HepG2 (cell line): Measurements from ENCODE around the gene KIAA1217. TPM values are rescaled to one million over a fixed set of nuclear protein-coding genes. Genes with fewer than 3 reads are reported as not detected.

Experiments used
- CCDC6 ChIP-seq: sonication (generic); formaldehyde crosslinking; IDR thresholded peaks from 2 replicates; pipeline ENCODE4 v1.8.1; 2022; ENCODE audit warnings: mild to moderate bottlenecking, missing genetic modification reagents, moderate library complexity
- GFI1 ChIP-seq: sonication (generic); formaldehyde crosslinking; IDR thresholded peaks from 2 replicates; pipeline ENCODE4 v1.5.0; 2020; ENCODE audit warnings: missing genetic modification reagents, mild to moderate bottlenecking, borderline replicate concordance
- HIVEP1 ChIP-seq: sonication (generic); formaldehyde crosslinking; IDR thresholded peaks from 2 replicates; pipeline ENCODE4 v1.4.0; 2020; ENCODE audit warnings: mild to moderate bottlenecking, missing genetic modification reagents
- KMT2A ChIP-seq: sonication (generic); formaldehyde crosslinking; IDR thresholded peaks from 2 replicates; pipeline ENCODE4 v1.4.0; 2020; ENCODE audit warnings: missing genetic modification reagents
- NFE2L1 ChIP-seq: sonication (generic); formaldehyde crosslinking; IDR thresholded peaks from 2 replicates; pipeline ENCODE4 v1.4.0; 2020; ENCODE audit warnings: missing genetic modification reagents, mild to moderate bottlenecking, borderline replicate concordance
- ZNF331 ChIP-seq: sonication (generic); formaldehyde crosslinking; IDR thresholded peaks from 2 replicates; pipeline ENCODE4 v1.4.0; 2020; ENCODE audit warnings: missing genetic modification reagents
- ZNF605 ChIP-seq: sonication (generic); formaldehyde crosslinking; IDR thresholded peaks from 2 replicates; pipeline ENCODE4 v1.8.0; 2022; ENCODE audit warnings: mild to moderate bottlenecking, missing genetic modification reagents
- ZZZ3 ChIP-seq: sonication (generic); formaldehyde crosslinking; IDR thresholded peaks from 2 replicates; pipeline ENCODE4 v1.4.0; 2020; ENCODE audit warnings: missing genetic modification reagents, mild to moderate bottlenecking, borderline replicate concordance
- polyA plus RNA-seq, 8 experiments: library from polyadenylated mRNA; depleted of rRNA in 3 of 8; stranded (reverse) in 7 of 8; unstranded in 1 of 8; fragments of >200 nt; fragmentation: Illumina TruSeq in 4 of 8; extraction: Trizol in 4 of 8; gene quantifications; 2 replicates each; pipeline versions ENCODE4 v1.2.1 to v1.2.3, GENCODE V29; 2011 to 2016; ENCODE audit warnings: low read depth in 4 of 8, missing spikeins in 1 of 8, mixed read lengths in 1 of 8; ENCODE audit not compliant: insufficient read depth in 1 of 8
- total RNA-seq, 5 experiments: library from RNA; depleted of rRNA; stranded (reverse); fragments of >200 nt; fragmentation: Illumina TruSeq; extraction: Trizol; gene quantifications; 2 replicates each; pipeline ENCODE4 v1.2.3, GENCODE V29; 2016; ENCODE audit warnings: low read depth in 1 of 5
- TF ChIP-seq, protein P1 (sequence below): sonication (generic); formaldehyde crosslinking; IDR thresholded peaks from 2 replicates; pipeline ENCODE4 v1.8.0; 2022; ENCODE audit warnings: mild to moderate bottlenecking, missing genetic modification reagents, moderate library complexity
- TF ChIP-seq, protein P2 (sequence below): IDR thresholded peaks from 2 replicates; pipeline ENCODE4 v1.6.1; 2012; ENCODE audit warnings: low read length, improper control_type of control experiment
- TF ChIP-seq, protein P3 (sequence below): sonication (generic); formaldehyde crosslinking; IDR thresholded peaks from 2 replicates; pipeline ENCODE4 v1.5.0; 2020; ENCODE audit warnings: mild to moderate bottlenecking, missing genetic modification reagents, borderline replicate concordance
- TF ChIP-seq, protein P4 (sequence below): sonication (generic); formaldehyde crosslinking; IDR thresholded peaks from one replicate; pipeline ENCODE4 v1.5.1; 2020; ENCODE audit warnings: mild to moderate bottlenecking, missing genetic modification reagents; ENCODE audit errors: not compliant biosample characterization

KIAA1217 gene
- total and polyA plus RNA-seq, 2 of the 13 experiments (the other 11 are each of a cell fraction or from before 2014, with no cell fraction given) = 4.6 to 10.9 TPM

DNA sequence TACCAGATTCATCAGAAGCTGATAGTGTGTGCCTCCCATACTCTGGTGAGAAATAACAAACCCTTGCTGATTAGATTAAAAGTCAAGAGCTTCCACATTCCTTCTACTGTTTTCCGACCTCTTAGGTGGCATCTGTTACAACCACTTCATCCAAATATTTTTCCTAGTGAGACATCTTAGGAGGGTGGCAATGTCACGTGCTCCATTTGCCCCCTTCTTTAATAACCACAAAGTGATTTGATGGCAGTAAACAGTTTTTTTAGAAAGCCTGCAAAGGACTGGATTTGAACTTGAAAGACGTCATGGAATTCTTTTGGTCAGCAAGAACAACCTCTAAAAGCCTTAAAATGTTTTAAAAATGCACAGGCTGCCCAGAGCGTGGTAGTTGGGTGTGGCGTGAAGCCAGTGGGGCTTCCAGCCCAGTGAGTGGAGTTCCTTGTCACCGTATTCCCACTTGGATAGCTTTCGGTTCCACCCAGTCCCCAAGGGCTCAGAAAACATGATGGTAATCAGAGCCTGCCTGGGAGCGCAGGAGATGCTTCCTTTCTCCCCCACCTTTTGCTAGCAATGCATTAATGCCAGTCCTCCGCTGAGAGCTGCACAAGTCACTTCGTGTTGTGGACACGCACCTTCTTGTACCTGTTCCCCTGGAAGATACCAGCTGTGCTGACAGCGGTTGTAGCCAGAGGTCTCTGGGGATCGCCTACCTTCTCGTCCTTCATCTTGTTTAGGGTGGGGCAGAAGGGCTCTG, 256.4 kb downstream of the KIAA1217 start (continued):
- TF ChIP-seq CCDC6 (0 out of 2 replicates have a peak, but pooled peaks have one; percentile 13), ZNF605 (0 out of 2 replicates have a peak, but pooled peaks have one; percentile 38), HIVEP1 (CRISPR knock-in tag) (0 out of 2 replicates have a peak, but pooled peaks have one; percentile 49), GFI1 (CRISPR knock-in tag) (peak; percentile 41; the same call in 1 of the 2 replicates), ZZZ3 (no peak), NFE2L1 (CRISPR knock-in tag) (no peak), KMT2A (CRISPR knock-in tag) (0 out of 2 replicates have a peak, but pooled peaks have one; percentile 2), ZNF331 (CRISPR knock-in tag) (no peak)
- TF ChIP-seq, protein P1, sequence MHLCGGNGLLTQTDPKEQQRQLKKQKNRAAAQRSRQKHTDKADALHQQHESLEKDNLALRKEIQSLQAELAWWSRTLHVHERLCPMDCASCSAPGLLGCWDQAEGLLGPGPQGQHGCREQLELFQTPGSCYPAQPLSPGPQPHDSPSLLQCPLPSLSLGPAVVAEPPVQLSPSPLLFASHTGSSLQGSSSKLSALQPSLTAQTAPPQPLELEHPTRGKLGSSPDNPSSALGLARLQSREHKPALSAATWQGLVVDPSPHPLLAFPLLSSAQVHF (CRISPR knock-in tag) = no peak
- TF ChIP-seq, protein P2, sequence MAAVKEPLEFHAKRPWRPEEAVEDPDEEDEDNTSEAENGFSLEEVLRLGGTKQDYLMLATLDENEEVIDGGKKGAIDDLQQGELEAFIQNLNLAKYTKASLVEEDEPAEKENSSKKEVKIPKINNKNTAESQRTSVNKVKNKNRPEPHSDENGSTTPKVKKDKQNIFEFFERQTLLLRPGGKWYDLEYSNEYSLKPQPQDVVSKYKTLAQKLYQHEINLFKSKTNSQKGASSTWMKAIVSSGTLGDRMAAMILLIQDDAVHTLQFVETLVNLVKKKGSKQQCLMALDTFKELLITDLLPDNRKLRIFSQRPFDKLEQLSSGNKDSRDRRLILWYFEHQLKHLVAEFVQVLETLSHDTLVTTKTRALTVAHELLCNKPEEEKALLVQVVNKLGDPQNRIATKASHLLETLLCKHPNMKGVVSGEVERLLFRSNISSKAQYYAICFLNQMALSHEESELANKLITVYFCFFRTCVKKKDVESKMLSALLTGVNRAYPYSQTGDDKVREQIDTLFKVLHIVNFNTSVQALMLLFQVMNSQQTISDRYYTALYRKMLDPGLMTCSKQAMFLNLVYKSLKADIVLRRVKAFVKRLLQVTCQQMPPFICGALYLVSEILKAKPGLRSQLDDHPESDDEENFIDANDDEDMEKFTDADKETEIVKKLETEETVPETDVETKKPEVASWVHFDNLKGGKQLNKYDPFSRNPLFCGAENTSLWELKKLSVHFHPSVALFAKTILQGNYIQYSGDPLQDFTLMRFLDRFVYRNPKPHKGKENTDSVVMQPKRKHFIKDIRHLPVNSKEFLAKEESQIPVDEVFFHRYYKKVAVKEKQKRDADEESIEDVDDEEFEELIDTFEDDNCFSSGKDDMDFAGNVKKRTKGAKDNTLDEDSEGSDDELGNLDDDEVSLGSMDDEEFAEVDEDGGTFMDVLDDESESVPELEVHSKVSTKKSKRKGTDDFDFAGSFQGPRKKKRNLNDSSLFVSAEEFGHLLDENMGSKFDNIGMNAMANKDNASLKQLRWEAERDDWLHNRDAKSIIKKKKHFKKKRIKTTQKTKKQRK = no peak
- TF ChIP-seq, protein P3, sequence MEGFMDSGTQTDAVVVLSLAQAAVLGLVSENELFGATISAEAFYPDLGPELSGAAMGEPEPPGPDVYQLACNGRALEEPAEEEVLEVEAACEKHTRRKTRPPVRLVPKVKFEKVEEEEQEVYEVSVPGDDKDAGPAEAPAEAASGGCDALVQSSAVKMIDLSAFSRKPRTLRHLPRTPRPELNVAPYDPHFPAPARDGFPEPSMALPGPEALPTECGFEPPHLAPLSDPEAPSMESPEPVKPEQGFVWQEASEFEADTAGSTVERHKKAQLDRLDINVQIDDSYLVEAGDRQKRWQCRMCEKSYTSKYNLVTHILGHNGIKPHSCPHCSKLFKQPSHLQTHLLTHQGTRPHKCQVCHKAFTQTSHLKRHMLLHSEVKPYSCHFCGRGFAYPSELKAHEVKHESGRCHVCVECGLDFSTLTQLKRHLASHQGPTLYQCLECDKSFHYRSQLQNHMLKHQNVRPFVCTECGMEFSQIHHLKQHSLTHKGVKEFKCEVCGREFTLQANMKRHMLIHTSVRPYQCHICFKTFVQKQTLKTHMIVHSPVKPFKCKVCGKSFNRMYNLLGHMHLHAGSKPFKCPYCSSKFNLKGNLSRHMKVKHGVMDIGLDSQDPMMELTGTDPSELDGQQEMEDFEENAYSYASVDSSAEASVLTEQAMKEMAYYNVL (CRISPR knock-in tag) = 0 out of 2 replicates have a peak, but pooled peaks have one; percentile 17
- TF ChIP-seq, protein P4, sequence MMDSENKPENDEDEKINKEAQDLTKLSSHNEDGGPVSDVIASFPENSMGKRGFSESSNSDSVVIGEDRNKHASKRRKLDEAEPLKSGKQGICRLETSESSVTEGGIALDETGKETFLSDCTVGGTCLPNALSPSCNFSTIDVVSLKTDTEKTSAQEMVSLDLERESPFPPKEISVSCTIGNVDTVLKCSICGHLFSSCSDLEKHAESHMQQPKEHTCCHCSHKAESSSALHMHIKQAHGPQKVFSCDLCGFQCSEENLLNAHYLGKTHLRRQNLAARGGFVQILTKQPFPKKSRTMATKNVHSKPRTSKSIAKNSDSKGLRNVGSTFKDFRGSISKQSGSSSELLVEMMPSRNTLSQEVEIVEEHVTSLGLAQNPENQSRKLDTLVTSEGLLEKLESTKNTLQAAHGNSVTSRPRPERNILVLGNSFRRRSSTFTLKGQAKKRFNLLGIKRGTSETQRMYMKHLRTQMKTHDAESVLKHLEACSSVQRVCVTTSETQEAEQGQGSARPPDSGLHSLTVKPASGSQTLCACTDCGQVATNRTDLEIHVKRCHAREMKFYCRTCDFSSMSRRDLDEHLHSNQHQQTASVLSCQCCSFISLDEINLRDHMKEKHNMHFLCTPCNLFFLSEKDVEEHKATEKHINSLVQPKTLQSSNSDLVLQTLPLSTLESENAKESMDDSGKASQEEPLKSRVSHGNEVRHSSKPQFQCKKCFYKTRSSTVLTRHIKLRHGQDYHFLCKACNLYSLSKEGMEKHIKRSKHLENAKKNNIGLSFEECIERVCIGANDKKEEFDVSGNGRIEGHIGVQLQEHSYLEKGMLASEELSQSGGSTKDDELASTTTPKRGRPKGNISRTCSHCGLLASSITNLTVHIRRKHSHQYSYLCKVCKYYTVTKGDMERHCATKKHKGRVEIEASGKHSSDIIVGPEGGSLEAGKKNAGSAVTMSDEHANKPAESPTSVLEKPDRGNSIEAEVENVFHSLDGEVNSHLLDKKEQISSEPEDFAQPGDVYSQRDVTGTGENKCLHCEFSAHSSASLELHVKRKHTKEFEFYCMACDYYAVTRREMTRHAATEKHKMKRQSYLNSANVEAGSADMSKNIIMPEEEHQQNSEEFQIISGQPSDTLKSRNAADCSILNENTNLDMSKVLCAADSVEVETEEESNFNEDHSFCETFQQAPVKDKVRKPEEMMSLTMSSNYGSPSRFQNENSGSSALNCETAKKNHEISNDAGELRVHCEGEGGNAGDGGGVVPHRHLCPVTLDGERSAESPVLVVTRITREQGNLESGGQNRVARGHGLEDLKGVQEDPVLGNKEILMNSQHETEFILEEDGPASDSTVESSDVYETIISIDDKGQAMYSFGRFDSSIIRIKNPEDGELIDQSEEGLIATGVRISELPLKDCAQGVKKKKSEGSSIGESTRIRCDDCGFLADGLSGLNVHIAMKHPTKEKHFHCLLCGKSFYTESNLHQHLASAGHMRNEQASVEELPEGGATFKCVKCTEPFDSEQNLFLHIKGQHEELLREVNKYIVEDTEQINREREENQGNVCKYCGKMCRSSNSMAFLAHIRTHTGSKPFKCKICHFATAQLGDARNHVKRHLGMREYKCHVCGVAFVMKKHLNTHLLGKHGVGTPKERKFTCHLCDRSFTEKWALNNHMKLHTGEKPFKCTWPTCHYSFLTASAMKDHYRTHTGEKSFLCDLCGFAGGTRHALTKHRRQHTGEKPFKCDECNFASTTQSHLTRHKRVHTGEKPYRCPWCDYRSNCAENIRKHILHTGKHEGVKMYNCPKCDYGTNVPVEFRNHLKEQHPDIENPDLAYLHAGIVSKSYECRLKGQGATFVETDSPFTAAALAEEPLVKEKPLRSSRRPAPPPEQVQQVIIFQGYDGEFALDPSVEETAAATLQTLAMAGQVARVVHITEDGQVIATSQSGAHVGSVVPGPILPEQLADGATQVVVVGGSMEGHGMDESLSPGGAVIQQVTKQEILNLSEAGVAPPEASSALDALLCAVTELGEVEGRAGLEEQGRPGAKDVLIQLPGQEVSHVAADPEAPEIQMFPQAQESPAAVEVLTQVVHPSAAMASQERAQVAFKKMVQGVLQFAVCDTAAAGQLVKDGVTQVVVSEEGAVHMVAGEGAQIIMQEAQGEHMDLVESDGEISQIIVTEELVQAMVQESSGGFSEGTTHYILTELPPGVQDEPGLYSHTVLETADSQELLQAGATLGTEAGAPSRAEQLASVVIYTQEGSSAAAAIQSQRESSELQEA (CRISPR knock-in tag) = no peak
